ENCODE data around the gene PPP2R5E.

The PPP2R5E gene

GRCh38 chr14:63470962-63471793, 72.0 kb downstream of the PPP2R5E start:
- no peak for DNase-seq

DNA sequence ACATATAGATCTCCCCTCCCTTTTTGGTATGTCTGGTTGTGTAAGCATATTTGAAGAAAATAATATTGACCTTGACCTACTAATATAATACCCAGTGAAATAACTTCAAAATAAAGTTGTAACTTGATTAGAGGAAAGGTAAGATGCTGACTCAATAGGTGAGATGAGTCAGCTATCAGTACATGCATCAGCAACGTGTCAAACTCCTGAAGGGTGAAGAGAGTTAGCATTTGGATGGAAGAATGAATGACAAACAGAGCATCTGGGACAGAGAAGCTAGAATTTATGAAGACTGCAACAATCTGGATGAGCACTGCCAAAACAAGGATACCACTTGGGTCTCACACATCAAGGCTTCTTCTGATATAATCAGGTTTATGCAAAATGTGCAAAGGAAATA, 74.9 kb downstream of the PPP2R5E start:
- no peak for DNase-seq

DNA sequence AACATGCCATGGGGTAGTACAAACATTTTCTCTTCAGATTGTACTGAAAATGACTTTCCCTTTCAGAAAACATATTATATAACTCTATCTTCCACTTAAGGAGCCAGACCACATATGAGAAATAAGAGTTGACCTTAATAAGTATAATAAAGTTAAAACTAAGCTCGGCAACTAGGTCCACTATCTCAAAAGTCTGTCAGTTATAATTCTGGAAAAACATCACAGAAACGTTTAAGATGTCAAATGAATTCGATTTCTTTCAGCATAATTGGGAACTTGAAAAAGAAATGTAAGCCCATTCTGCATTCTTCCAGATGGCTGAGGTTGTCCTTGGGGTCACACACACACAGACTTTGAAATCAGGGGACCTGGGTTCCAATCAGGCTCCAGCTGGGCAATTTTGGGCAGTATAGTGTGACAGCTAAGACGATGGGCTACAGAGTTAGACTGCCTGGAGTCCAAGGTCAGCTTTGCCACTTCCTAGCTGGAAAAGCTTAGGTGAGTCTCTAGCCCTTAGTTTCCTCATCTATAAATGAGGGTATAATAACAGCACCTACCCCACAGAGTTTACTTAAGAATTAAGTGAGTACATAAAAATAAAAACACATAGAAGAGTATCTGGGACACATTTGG, 75.6 kb downstream of the PPP2R5E start:
- no peak for DNase-seq

- DNase-seq, result no peak
Measured at GRCh38 chr14:63465347-63465746, 77.8 kb downstream of the PPP2R5E start.

GRCh38 chr14:63460680-63461369, 82.4 kb downstream of the PPP2R5E start:
- no peak for DNase-seq

- DNase-seq, result no peak
Measured at GRCh38 chr14:63459738-63460137, 83.4 kb downstream of the PPP2R5E start.

DNA sequence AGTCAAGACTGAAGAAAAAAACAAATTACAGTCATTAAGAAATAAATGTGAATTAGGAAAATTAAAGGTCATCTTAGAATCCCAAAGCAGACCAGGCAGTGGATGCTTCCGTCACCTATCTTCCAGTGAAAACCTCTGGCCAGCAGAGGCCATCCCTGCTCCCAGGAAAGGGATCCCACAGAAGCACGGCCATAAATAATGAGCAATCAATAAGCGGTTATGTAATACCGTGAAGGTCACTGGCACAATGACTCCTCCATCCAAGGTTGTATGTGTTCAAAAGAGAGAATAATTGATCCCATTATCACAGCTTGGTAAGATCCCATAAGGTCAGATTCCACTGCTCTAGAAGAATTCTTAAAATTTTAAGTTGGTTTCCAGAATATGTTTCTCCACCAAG, 85.7 kb downstream of the PPP2R5E start:
- DNase-seq, result no peak

GRCh38 chr14:63454863-63455622, 88.1 kb downstream of the PPP2R5E start:
- DNase-seq, result no peak

GRCh38 chr14:63454436-63454835, 88.7 kb downstream of the PPP2R5E start:
- no peak for DNase-seq

- DNase-seq, result no peak
Measured at GRCh38 chr14:63453443-63453936, 89.7 kb downstream of the PPP2R5E start.

DNA sequence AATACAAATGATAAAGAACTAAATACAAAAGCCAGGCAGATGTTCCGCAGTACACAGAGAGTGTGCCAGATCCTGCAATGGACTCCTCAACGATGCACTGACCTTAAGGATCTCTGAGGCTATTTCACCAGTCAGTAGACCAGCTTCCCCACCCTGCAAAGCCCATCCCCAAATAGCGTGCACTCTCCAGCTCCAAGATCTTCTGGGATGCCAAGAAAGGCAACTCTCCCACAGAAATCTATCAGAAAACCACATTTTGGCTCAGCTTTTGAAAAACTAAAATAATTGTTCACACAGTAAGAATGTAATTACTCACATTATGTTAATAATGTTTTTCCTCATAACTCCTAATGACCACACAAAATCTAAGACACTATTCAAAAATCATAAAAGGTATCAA, 90.4 kb downstream of the PPP2R5E start:
- no peak for DNase-seq

GRCh38 chr14:63448841-63449240, 94.3 kb downstream of the PPP2R5E start:
- no peak for DNase-seq

DNA sequence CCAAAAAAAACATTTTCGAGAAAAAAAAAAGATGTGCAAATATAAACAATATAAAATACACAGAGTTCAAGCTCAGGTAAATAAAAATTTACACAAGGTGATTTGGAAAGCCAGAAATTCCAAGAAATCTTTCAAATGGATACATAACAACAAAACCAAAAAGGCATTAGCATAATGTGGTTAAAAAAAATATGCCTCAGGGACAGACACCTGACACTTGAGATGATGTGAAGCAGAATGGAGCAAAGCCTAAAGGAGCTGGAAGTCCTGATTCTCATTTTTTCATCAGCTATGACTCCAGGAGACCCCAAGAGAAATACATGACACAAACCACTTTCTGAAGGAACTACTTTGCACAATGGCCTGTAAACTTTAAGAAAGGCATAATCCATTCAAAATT, 98.6 kb downstream of the PPP2R5E start:
- no peak for DNase-seq

DNA sequence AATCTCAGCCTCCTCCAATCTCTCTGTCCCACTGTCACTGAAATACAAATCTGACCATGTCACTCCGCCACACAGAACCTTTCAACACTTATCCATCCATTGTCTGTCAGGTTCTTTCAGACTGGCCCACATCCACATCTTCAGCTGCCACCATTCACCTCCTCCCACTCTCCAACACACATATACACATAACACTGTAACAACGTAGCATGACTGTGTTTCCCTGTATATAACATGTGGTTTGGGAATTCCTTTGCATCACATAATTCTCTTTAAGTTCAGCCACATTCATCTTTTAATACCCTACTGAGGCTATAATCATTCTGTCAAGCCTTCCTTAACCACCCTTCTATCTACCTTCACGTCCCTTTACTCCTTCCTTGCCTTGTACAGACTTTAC, 99.2 kb downstream of the PPP2R5E start:
- no peak for DNase-seq

- no peak for DNase-seq
Measured at GRCh38 chr14:63443361-63443760, 99.8 kb downstream of the PPP2R5E start.

DNA sequence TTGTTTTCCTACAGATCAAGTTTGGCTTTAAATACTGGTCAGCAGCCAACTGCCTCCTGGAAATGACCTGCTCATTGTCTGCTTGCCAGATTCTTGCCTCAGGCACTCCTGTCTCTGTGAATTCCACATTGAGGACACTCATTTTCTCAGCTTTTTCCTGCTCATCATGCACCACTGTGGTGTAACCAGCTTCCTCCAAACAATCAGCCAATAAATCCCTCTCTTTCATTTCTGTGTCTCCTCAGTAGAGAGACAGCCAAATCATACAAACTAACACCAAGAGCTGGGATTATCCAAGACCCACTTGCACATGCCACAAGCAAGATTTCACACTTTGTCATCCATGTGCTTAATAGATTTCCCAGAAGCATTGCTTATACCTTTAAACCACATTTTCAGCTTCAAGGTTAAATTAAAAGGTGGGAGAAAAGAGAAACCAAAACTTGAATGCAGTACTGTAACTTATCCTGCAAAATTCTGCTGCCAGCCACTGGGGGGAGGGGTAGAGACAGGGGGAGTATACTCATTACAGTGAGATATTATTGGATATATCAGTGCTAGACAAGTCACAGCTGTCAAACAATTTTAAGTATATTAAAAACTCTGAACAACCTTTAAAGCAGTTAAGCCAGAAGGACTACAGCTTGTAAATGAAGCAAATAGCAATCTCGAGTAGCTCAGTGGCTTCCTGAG, 105.0 kb downstream of the PPP2R5E start:
- DNase-seq, result no peak

DNA sequence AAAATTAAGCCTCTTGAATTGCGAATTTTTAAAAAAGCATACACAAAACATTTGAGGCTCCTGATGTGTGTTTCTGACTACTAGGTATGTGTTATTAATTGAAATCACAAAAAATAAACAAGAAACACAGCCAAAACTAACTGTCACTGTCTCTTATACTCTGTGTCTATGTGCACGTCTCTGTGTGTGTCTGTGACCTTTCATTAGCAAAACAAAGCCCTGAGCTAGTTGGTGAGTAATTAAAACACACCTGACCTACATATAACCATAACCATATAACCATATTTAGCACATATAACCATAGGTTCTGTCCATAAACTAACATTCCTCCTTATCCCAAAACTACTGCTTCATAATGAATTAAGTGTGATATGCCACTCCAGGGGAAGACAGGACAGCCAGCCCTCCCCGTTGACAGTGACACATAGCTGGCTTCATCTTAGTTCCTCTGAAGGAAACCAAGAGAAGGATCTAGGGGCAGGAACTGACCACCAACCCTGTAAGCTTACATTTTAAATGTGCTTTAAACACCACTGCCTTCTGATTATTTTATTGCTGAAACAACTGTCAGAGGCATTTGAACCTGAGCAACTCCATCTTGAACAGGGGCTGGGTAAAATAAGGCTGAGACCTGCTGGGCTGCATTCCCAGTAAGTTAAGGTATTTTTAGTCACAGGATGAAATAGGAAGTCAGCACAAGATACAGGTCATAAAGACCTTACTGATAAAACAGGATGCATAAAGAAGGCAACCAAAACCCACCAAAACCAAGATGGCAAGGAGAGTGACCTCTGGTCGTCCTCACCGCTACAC, 106.7 kb downstream of the PPP2R5E start:
- no peak for DNase-seq

DNA sequence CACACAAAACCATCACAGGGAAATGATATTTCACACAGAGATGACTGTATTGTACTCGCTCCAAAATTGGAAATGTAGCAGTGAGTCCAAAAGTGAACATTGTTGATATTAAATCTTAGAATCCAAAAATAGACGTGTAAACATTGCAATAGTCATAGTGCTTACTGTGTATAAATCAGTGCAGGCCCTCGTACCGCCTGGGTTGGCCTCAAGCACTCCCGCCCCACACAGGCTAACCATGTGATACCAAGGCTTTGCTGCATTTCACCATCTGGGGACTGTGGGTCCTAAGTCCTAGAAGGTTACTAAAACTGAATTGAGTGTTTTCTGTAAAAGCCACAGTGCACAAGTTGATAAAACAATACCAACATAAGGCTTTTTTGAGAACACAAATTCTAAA, 107.3 kb downstream of the PPP2R5E start:
- no peak for DNase-seq

- DNase-seq, result no peak
Measured at GRCh38 chr14:63435204-63435603, 108.0 kb downstream of the PPP2R5E start.

DNA sequence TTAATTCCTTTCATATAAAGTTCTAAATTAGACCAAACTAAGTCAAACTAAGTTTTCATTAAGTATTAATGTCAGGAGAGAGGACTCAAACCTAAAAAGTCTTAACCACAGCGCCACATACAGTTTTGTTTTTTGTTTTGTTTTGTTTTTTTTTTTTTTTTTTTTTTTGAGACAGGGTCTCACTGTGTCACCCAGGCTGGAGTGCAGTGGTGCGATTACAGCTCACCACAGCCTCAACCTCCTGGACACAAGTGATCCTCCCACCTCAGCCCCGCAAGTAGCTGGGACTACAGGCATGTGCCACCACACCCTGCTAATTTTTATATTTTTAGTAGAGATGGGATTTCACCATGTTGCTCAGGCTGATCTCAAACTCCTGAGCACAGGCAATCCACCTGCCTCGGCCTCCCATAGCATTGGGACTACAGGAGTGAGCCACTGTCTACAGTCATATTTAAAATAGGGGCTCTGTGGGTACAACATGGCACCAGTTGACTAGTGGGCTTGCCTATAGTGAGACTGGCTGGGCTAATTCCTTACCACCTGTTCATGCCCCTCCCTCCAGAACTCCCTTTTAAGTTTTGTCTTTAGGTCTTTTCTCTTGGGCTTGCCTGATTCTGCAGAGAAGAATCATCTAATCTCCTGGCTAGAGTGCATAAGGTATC, 110.2 kb downstream of the PPP2R5E start:
- no peak for DNase-seq

GRCh38 chr14:63432228-63432627, 110.9 kb downstream of the PPP2R5E start:
- DNase-seq, result no peak

Data from activated gamma-delta T cell (primary cell).